OCI-LY7 (cell line): ENCODE measurements around the gene TXNDC11.

ENCODE experiments used
- CTCF ChIP-seq: fragments of 200-600 bp; sonication (generic); conservative IDR thresholded peaks from 2 replicates; pipeline ENCODE4 v1.5.1; 2014; ENCODE audit warnings: mild to moderate bottlenecking, antibody characterized with exemption, low read length, moderate library complexity, mixed read lengths
- EZH2phosphoT487 ChIP-seq: fragments of 200-600 bp; sonication (generic); IDR thresholded peaks from 2 replicates; pipeline ENCODE4 v1.6.1; 2018; ENCODE audit warnings: low read depth, borderline replicate concordance, mild to moderate bottlenecking, mixed run types, antibody characterized with exemption, low read length, moderate library complexity, mixed read lengths

GRCh38 chr16:11658896-11659708 is 83.6 kb downstream of the TXNDC11 start:
- no peak for TF ChIP-seq CTCF
- no peak for TF ChIP-seq EZH2phosphoT487
